ENCODE data around the gene ZBTB46. TPM values are rescaled to one million over a fixed set of nuclear protein-coding genes. Genes with fewer than 3 reads are reported as not detected.

The ZBTB46 gene
- total RNA-seq, 2 experiments from 2014 or later, result 4.6 to 5.5 TPM

DNA sequence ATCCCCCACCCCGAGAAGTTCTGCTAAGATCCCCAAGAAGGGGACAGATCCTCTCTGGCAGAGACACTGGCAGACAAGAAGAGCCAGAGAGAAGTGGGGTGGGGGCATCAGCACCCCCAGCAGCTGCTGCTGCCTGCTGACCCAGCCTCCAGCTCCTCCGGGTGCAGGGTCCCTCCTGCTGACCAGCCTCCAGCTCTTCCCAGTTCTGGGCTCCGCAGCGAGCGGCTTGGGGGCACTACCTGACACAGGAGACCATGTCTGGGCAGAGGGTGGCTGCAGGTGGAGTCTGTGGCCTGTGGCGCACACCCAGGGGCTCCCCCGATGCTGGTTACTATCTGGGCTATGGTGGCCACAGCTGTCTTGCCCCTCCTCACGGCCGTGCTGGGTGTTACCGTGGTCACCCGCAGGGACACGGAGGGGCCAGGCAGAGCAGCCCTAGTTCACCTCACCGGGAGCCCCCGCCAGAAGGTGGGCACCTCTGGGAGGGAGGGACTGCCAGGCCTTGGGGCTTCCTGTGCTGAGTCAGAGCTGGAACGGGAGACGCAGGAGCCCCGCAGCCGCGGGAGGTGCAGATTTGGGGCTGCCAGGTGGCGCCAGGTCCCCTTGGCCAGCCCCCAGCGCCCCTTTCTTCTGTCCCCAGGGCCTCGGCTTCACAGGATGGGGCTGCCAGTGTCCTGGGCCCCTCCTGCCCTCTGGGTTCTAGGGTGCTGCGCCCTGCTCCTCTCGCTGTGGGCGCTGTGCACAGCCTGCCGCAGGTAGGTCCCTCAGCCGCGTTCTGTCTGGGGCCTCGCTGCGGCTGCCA is 94.0 kb downstream of the ZBTB46 start:
- peak overlapping the region; percentile 83 for H3K27ac Mint-ChIP-seq
- peak; percentile 73 for DNase-seq
- H3K27me3 Mint-ChIP-seq, result no peaks in the 10 kb centered on the region
- peaks cover 19% of the 10 kb centered on the region for H3K4me1 Mint-ChIP-seq (ENCODE audit: low read depth)
- ChIA-PET CTCF (interaction anchor here (1.0 to 5.2 kb wide), 6 partner anchors 9 to 128 kb away, joined by 3 to 26 read pairs (median 4); partner anchors contain the start of genes ARFRP1, TPD52L2 and ZGPAT), POLR2A (interaction anchor here (1.0 to 5.1 kb wide), 5 partner anchors 29 to 128 kb away, joined by 3 to 30 read pairs (median 3); partner anchors contain the start of genes ARFRP1, TPD52L2 and ZGPAT)
- peaks cover 10% of the 10 kb centered on the region for H3K36me3 Mint-ChIP-seq
- peak overlapping the region; percentile 69 for H3K4me3 Mint-ChIP-seq
- intact Hi-C loops (cut with micrococcal nuclease), result loop anchor here (2.0 to 10.0 kb wide), 4 partner anchors 30 to 238 kb away; partner anchors contain the start of genes ARFRP1, RTEL1 and SAMD10
- no peaks in the 10 kb centered on the region for H3K9me3 Mint-ChIP-seq

DNA sequence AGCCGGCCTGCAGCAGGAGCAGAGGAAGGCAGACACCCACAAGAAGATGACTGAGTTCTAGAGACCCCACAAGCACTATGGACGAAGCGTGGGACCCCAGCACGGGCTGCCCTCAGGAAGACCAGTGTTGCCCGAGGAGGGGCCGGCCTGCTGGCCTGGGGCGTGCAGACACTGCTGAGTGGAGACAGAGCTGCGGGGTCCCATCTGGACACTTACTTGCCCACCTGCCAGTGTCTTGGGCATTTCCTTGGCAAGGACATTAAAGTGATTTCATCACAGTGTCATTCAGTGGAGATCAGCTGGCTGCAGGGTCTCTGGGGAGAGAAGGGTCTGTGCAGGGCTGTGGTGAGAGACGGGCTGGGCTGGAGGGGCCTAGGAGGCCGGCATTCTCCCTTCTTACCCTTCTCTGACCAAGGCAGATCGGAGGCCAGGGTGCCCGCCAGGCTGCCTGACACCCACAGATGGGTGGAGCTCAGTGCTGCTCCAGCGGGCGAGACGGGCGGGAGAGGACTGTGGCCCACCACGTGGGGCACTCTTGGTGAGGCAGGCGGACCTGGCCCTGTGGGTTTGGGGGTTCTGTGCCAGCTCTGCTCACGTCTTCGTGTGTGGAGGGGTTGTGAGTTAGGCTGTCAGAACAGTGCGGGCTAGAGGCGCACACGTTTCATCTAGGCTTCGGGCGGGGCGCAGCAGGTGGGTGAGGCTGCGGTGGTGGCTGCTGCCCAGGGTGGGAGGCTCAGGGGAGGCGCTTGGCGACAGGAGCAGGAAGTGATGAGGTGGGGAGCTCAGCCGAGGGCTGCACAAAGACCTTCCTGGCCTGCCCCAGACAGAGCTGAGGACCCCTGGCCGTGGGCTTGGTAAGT is 95.0 kb downstream of the ZBTB46 start, which contains the start of gene LIME1:
LIME1 (plus strand) TSS at position 806 of the 860 bp plus-strand sequence. CDS start 886 bp downstream, outside the sequence.
- H3K9me3 Mint-ChIP-seq, result no peaks in the 10 kb centered on the region
- peak within 1 kb of the TSS; percentile 69 for H3K4me3 Mint-ChIP-seq
- POLR2A ChIA-PET, result interaction anchor here (0.7 to 5.1 kb wide), 8 partner anchors 9 to 129 kb away, joined by 3 to 30 read pairs (median 3); partner anchors contain the start of genes ARFRP1, TPD52L2 and ZGPAT
- no peaks in the 10 kb centered on the region for H3K27me3 Mint-ChIP-seq
- CTCF ChIA-PET, result interaction anchor here (0.7 to 5.2 kb wide), 7 partner anchors 8 to 199 kb away, joined by 3 to 26 read pairs (median 4); partner anchors contain the start of genes ARFRP1, PTK6, TPD52L2 and ZGPAT
- peaks cover 19% of the 10 kb centered on the region for H3K4me1 Mint-ChIP-seq (ENCODE audit: low read depth)
- peak; percentile 82 for DNase-seq
- peaks cover 10% of the 10 kb centered on the region for H3K36me3 Mint-ChIP-seq
- peak within 1 kb of the TSS; percentile 83 for H3K27ac Mint-ChIP-seq
- intact Hi-C loops (cut with micrococcal nuclease), result loop anchor here (2.0 to 10.0 kb wide), 4 partner anchors 29 to 239 kb away; partner anchors contain the start of genes ARFRP1, RTEL1 and SAMD10

DNA sequence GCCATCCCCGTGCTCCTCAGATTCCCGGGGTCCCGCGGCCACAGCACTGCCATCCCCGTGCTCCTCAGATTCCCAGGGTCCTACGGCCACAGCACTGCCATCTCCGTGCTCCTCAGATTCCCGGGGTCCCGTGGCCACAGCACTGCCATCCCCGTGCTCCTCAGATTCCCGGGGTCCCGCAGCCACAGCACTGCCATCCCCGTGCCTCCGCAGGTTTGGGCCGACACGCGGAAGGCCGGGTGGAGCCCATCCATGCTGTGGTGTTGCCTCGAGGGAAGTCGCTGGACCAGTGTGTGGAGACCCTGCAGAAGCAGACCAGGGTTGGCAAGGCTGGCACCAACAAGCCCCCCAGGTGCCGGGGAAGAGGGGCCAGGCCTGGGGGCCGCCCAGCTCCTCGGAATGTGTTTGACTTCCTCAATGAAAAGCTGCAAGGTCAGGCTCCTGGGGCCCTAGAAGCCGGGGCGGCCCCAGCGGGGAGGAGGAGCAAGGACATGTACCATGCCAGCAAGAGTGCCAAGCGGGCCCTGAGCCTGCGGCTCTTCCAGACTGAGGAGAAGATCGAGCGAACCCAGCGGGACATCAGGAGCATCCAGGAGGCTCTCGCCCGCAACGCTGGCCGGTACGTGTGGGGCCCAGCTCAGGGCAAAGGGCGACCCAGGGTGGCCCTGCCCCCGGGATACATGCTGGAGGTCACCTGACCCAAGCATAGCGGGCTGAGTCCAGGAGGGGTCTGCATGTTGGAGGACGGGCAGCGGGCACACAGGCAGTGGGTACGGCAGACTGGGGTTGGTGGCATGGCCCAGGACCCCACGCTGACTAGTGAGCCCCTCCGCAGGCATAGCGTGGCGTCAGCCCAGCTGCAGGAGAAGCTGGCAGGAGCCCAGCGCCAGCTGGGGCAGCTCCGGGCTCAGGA is 95.9 kb downstream of the ZBTB46 start:
- H3K4me3 Mint-ChIP-seq, result no peak overlapping the region

DNA sequence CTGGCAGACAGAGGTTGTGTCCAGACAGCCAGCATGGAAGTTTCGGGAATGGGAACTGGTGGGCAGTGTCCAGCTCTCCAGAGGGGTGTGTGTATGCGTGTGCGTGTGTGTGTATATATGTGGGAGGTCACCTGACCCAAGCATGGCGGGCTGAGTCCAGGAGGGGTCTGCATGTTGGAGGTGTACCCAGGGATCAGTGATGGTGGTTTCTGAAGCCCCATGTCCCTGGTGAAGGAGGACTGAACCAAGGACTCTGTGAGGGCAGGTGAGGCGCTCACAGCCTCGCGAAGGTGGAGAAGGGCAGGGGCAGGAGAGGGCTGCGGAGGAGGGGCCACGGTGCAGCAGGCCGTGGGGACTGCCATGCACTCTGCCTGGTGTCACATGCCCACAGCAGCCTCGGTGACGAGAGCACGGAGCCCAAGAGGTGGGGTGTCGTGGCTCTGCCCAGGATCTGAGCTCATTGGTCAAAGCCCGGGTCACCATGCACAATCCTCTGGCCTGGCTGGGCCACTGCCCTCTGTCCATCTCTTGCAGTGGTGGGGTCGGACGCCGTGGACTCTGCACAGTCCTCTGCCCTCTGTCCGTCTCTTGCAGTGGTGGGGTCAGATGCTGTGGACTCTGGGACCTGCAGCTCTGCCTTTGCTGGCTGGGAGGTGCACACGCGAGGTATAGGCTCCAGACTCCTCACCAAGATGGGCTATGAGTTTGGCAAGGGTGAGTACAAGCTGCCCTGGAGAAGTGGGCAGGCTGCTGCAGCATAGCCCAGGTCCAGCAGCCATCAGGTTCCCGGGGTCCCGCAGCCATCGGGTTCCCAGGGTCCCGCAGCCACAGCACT is 96.7 kb downstream of the ZBTB46 start:
- H3K9me3 Mint-ChIP-seq, result no peaks in the 10 kb centered on the region
- H3K27ac Mint-ChIP-seq, result no peak overlapping the region
- intact Hi-C loops (cut with micrococcal nuclease), result loop anchor here (10.0 kb wide), 1 partner anchor 240 kb away; the partner anchor contains the start of gene SAMD10
- peaks cover 16% of the 10 kb centered on the region for H3K36me3 Mint-ChIP-seq
- H3K4me1 Mint-ChIP-seq (ENCODE audit: low read depth), result peaks cover 19% of the 10 kb centered on the region
- no peak overlapping the region for H3K4me3 Mint-ChIP-seq
- DNase-seq, result no peak
- CTCF ChIA-PET, result interaction anchor here (1.1 to 5.2 kb wide), 2 partner anchors 27 to 323 kb away, joined by 3 to 26 read pairs; partner anchors contain the start of genes ARFRP1 and ZGPAT
- POLR2A ChIA-PET, result interaction anchor here (0.6 to 5.1 kb wide), 2 partner anchors 26 to 39 kb away, joined by 3 to 30 read pairs; partner anchors contain the start of genes ARFRP1 and ZGPAT
- H3K27me3 Mint-ChIP-seq, result no peaks in the 10 kb centered on the region

More for the DNA sequence above, 95.9 kb downstream of the ZBTB46 start:
- no peak for DNase-seq
- Mint-ChIP-seq H3K4me1 (ENCODE audit: low read depth) (peaks cover 19% of the 10 kb centered on the region), H3K27me3 (no peaks in the 10 kb centered on the region), H3K27ac (no peak overlapping the region), H3K9me3 (no peaks in the 10 kb centered on the region), H3K36me3 (peaks cover 12% of the 10 kb centered on the region)
- intact Hi-C loops (cut with micrococcal nuclease), result loop anchor here (5.0 to 10.0 kb wide), 3 partner anchors 78 to 240 kb away; partner anchors contain the start of genes RTEL1 and SAMD10
- ChIA-PET CTCF (interaction anchor here (0.7 to 5.2 kb wide), 5 partner anchors 7 to 198 kb away, joined by 3 to 26 read pairs (median 5); partner anchors contain the start of genes ARFRP1, PTK6 and ZGPAT), POLR2A (interaction anchor here (0.6 to 5.1 kb wide), 4 partner anchors 8 to 38 kb away, joined by 3 to 30 read pairs (median 3); partner anchors contain the start of genes ARFRP1 and ZGPAT)

DNA sequence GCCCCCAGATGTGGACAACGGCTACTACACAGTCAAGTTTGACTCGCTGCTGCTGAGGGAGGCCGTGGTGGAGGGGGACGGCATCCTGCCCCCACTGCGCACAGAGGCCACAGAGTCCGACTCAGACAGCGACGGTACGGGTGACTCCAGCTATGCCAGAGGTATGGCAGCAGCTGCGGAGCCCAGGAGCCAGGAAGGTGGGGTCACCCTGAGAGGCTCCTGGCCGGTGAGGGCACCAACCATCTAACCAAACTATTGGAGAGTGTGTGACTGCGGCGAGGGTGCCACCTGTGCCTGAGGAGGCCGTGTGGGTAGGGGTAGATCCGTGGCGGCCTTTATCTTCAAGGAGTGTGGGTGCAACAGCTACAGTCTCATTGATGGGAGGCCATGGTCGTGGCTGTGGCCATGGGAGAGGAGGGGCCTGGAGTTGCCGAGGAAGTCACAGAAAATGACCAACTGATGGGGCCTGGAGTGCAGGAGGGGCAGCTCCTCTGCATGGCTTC is 97.4 kb downstream of the ZBTB46 start:
- peaks cover 19% of the 10 kb centered on the region for H3K36me3 Mint-ChIP-seq
- no peaks in the 10 kb centered on the region for H3K9me3 Mint-ChIP-seq
- POLR2A ChIA-PET, result no interaction called here
- no peaks in the 10 kb centered on the region for H3K27me3 Mint-ChIP-seq
- no peak overlapping the region for H3K4me3 Mint-ChIP-seq
- H3K27ac Mint-ChIP-seq, result no peak overlapping the region
- intact Hi-C loops (cut with micrococcal nuclease), result loop anchor here (10.0 kb wide), 1 partner anchor 241 kb away; the partner anchor contains the start of gene SAMD10
- CTCF ChIA-PET, result interaction anchor here (1.1 kb wide), 1 partner anchor 324 kb away, joined by 3 read pairs; no protein-coding TSS in a partner anchor
- peaks cover 21% of the 10 kb centered on the region for H3K4me1 Mint-ChIP-seq (ENCODE audit: low read depth)
- DNase-seq, result no peak

DNA sequence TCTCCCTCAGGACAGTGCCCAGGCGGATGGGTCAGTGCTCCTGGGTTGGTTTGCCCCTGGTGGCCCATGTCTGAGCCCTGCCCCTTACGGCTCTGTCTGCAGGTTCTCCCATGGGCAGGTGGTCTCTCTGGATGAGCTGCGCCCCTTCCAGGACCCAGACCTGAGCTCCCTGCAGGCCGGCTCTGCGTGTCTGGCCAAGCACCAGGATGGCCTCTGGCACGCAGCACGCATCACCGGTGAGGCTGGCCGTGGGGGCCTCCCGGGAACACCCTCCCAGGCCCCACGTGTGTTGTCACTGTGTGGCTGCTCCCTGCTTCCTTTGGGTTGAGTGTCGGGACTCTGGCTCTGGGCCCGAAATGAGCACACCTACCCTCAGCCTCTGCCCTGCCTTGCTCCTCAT is 97.9 kb downstream of the ZBTB46 start:
- no peak overlapping the region for H3K27ac Mint-ChIP-seq
- intact Hi-C loops (cut with micrococcal nuclease), result loop anchor here (10.0 kb wide), 1 partner anchor 242 kb away; the partner anchor contains the start of gene SAMD10
- no peaks in the 10 kb centered on the region for H3K9me3 Mint-ChIP-seq
- no peaks in the 10 kb centered on the region for H3K27me3 Mint-ChIP-seq
- H3K36me3 Mint-ChIP-seq, result peaks cover 24% of the 10 kb centered on the region
- no peak overlapping the region for H3K4me3 Mint-ChIP-seq
- ChIA-PET CTCF (interaction anchor here (1.1 kb wide), 1 partner anchor 324 kb away, joined by 3 read pairs; no protein-coding TSS in a partner anchor), POLR2A (no interaction called here)
- DNase-seq, result no peak
- H3K4me1 Mint-ChIP-seq (ENCODE audit: low read depth), result peaks cover 22% of the 10 kb centered on the region

- no peak overlapping the region for H3K4me3 Mint-ChIP-seq
- no peaks in the 10 kb centered on the region for H3K9me3 Mint-ChIP-seq
- intact Hi-C loops (cut with micrococcal nuclease), result loop anchor here (10.0 kb wide), 1 partner anchor 242 kb away; the partner anchor contains the start of gene SAMD10
- ChIA-PET POLR2A (no interaction called here), CTCF (interaction anchor here (1.1 kb wide), 1 partner anchor 325 kb away, joined by 3 read pairs; no protein-coding TSS in a partner anchor)
- no peak for DNase-seq
- peaks cover 28% of the 10 kb centered on the region for H3K4me1 Mint-ChIP-seq (ENCODE audit: low read depth)
- no peaks in the 10 kb centered on the region for H3K27me3 Mint-ChIP-seq
- H3K36me3 Mint-ChIP-seq, result peaks cover 26% of the 10 kb centered on the region
- H3K27ac Mint-ChIP-seq, result no peak overlapping the region
Observed at GRCh38 chr20:63732118-63733095, 98.7 kb downstream of the ZBTB46 start.

- no peak overlapping the region for H3K27ac Mint-ChIP-seq
- CTCF ChIA-PET, result interaction anchor here (0.7 kb wide), 1 partner anchor 28 kb away, joined by 3 read pairs; no protein-coding TSS in a partner anchor
- H3K27me3 Mint-ChIP-seq, result no peaks in the 10 kb centered on the region
- POLR2A ChIA-PET, result interaction anchor here (1.0 kb wide), 1 partner anchor 23 kb away, joined by 4 read pairs; the partner anchor contains the start of genes ARFRP1 and ZGPAT
- H3K36me3 Mint-ChIP-seq, result peaks cover 31% of the 10 kb centered on the region
- peaks cover 3% of the 10 kb centered on the region for H3K9me3 Mint-ChIP-seq
- H3K4me3 Mint-ChIP-seq, result no peak overlapping the region
- no peak for DNase-seq
- peaks cover 29% of the 10 kb centered on the region for H3K4me1 Mint-ChIP-seq (ENCODE audit: low read depth)
- intact Hi-C loops (cut with micrococcal nuclease), result loop anchor here (1.0 to 10.0 kb wide), 2 partner anchors 15 to 243 kb away; partner anchors contain the start of gene SAMD10
Observed at GRCh38 chr20:63731410-63731809, 99.7 kb downstream of the ZBTB46 start.
